Pericardium fibroblast (primary cell): ENCODE measurements around the gene MED20. TPM values are rescaled to one million over a fixed set of nuclear protein-coding genes. Genes with fewer than 3 reads are reported as not detected.

Source experiments
- total RNA-seq: library from RNA; depleted of rRNA; stranded (reverse); fragments of >200 nt; gene quantifications from 2 replicates; pipeline ENCODE4 v1.2.3, GENCODE V29; 2015

Gene MED20
- total RNA-seq, result 15.5 and 19.4 TPM in 2 replicates

GRCh38 chr6:41920921-41921711 is at the start of gene MED20, which contains the start of gene BYSL:
TSS of gene MED20 (minus strand) at chr6:41921139. CDS start at chr6:41921018, 121 bp downstream.
TSS of gene BYSL (plus strand) at chr6:41921499. CDS start at chr6:41921563, 64 bp downstream.

GRCh38 chr6:41941280-41942066 is 20.5 kb upstream of the MED20 start, which contains the start of gene CCND3:
TSS of gene CCND3 (minus strand) at chr6:41941808. CDS start at chr6:41941649, 159 bp downstream.

GRCh38 chr6:41895300-41896233 is 25.4 kb downstream of the MED20 start, which contains the start of gene USP49:
TSS of gene USP49 (minus strand) at chr6:41895375. CDS start at chr6:41806983, 88,392 bp downstream.

Other genes starting within 250 kb of the MED20 start
- gene TFEB, start 185.5 kb downstream of the MED20 start, total RNA-seq, result 2.6 and 4.2 TPM in 2 replicates
- gene PGC, start 173.7 kb downstream of the MED20 start, total RNA-seq, result not detected in 2 replicates
- 0.68 and 3.0 TPM in 2 replicates for gene FRS3, start 141.2 kb downstream of the MED20 start, total RNA-seq
- gene PRICKLE4, start 140.4 kb downstream of the MED20 start, total RNA-seq, result 0.43 and 0.82 TPM in 2 replicates
- gene TOMM6, start 133.4 kb downstream of the MED20 start, total RNA-seq, result 126 and 144 TPM in 2 replicates
- gene USP49, start 25.8 kb downstream of the MED20 start, total RNA-seq, result 0.60 and 0.70 TPM in 2 replicates
- 5.2 and 8.4 TPM in 2 replicates for gene BYSL, start 360 bp upstream of the MED20 start, total RNA-seq
- gene CCND3, start 20.7 kb upstream of the MED20 start, total RNA-seq, result 103 and 124 TPM in 2 replicates
- 8.4 and 12.3 TPM in 2 replicates for gene TAF8, start 129.4 kb upstream of the MED20 start, total RNA-seq
- gene C6orf132, start 221.5 kb upstream of the MED20 start, total RNA-seq, result 2.8 and 2.9 TPM in 2 replicates